ENCODE measurements around the gene GPC1. TPM values are rescaled to one million over a fixed set of nuclear protein-coding genes. Genes with fewer than 3 reads are reported as not detected.
A peak's percentile ranks its signal among the peaks of the same experiment; 100 is the strongest.

GPC1 gene
- total RNA-seq, 4 donors from 2014 or later: 112 to 188 (median 180) TPM

DNA sequence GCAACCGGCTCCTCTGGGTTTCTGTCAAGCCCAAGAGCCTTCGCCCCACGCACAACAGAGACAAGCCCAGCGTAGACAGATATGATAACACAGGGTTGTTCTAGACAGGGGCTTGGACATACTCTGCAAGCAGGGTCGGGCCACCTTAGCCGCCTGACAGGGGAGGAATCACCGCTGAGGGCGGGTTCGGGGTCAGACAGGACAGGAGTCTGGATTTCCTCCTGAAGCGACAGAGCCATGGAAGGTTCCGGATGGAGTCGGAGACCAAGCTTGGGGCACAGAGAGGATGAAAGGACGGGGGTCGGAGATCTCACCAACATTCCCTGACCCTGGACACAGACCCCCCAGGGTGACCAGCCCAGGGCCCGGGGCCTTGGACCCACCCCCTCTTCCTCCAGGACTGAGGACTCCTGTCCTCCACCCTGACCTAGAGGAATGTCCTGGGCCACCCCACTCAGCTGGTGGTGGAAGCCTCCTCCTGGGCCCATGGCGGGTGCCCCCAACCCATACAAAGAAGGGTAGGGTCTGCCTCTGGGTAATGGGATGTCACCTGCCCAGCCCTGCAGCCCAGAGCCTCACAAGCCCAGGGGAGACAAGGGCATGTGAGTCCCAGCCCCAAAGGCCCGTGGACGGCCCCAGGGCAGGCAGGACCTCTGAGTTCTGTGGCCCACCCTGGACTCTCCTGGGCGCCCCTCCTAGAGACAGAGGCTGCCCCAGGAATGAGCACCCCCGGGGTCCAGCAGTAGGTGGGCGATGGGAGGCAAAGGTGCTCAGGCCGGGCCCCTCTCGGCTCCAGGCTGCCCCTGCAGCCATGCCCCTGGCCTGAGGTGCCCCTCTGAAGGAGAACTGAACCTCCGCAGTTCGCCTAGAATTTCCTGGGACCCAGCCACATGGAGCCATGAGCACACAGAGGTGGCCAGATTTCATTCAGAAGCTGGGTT is 44.1 kb upstream of the GPC1 start:
- in situ Hi-C loops (cut with MboI; ENCODE audit: low sequenced_read_pairs in 4 of 4) (no loop called here), intact Hi-C loops (cut with DNase I; ENCODE audit: low total_unique reads) (no loop called here)
- H3K27me3 ChIP-seq: no peaks in the 10 kb centered on the region
- no peak for ATAC-seq
- no peak overlapping the region for H3K4me3 ChIP-seq
- peak overlapping the region in 3 of 4 donors; percentile 28 to 61 (median 59) for H3K27ac ChIP-seq
- H3K4me1 ChIP-seq: peaks cover 23% of the 10 kb centered on the region in 2 donors
- no peaks in the 10 kb centered on the region for H3K9me3 ChIP-seq
- H3K36me3 ChIP-seq: no peaks in the 10 kb centered on the region
- peak; percentile 0 to 10 for DNase-seq
- TF ChIP-seq POLR2A (IDR thresholded peaks at IDR 0.05): no peak
- TF ChIP-seq, protein P1, sequence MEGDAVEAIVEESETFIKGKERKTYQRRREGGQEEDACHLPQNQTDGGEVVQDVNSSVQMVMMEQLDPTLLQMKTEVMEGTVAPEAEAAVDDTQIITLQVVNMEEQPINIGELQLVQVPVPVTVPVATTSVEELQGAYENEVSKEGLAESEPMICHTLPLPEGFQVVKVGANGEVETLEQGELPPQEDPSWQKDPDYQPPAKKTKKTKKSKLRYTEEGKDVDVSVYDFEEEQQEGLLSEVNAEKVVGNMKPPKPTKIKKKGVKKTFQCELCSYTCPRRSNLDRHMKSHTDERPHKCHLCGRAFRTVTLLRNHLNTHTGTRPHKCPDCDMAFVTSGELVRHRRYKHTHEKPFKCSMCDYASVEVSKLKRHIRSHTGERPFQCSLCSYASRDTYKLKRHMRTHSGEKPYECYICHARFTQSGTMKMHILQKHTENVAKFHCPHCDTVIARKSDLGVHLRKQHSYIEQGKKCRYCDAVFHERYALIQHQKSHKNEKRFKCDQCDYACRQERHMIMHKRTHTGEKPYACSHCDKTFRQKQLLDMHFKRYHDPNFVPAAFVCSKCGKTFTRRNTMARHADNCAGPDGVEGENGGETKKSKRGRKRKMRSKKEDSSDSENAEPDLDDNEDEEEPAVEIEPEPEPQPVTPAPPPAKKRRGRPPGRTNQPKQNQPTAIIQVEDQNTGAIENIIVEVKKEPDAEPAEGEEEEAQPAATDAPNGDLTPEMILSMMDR (IDR thresholded peaks at IDR 0.05 in 4 of 5, conservative IDR thresholded peaks at IDR 0.05 in 1 of 5): no peak

DNA sequence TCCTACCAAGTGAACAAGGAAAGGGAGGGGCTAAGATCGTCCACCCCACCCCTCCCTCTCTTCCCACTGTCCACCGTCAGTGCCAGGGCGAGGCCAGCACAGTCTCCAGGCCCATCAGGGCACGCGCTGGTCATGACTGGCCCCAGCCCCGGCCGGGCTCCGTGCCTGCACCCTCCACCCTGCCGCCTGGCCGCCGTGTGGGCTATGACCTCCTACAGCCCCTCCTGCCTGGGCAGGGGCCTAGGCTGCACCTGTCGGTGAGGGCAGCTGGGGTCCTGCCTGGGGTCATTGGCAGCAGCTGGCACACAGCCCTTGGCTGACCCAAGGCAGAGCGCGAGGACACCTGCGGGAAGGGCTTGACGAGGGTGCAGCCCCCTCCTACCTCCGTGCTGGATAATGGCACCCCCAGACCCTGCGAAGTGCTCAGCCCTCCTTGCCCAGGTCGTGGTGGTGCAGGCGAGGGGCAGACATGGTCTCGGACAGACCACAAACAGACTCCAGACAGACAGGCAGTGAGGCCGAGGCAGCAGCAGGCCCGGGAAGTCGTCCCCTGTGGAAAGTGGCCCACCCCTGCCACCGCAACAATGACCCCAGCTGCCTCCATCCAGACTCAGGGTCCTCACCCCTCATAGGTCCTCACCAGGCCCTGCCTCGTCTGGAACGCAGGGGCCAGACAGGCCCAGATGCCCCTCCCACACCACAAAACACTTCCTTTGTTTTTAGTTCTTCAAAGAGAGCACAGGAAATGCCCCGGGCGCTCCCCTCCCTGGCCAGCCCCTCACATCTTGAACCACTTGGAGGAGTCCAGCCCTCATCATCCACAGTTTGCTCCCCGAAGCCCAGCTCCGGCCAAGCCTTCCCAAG is 43.1 kb upstream of the GPC1 start:
- Histone ChIP-seq H3K27ac (peak overlapping the region; percentile 28 to 61 (median 50)), H3K4me3 (no peak overlapping the region), H3K36me3 (no peaks in the 10 kb centered on the region), H3K27me3 (no peaks in the 10 kb centered on the region), H3K9me3 (no peaks in the 10 kb centered on the region), H3K4me1 (peaks cover 14 to 18% of the 10 kb centered on the region in 2 donors)
- DNase-seq (peak in 1 of 2 donors; percentile 76), ATAC-seq (peak; percentile 30 to 59)
- in situ Hi-C loops (cut with MboI; ENCODE audit: low sequenced_read_pairs in 4 of 4) (no loop called here), intact Hi-C loops (cut with DNase I; ENCODE audit: low total_unique reads) (no loop called here)
- no peak for TF ChIP-seq POLR2A (IDR thresholded peaks at IDR 0.05)
- TF ChIP-seq, protein P1 (IDR thresholded peaks at IDR 0.05 in 4 of 5, conservative IDR thresholded peaks at IDR 0.05 in 1 of 5): no peak

DNA sequence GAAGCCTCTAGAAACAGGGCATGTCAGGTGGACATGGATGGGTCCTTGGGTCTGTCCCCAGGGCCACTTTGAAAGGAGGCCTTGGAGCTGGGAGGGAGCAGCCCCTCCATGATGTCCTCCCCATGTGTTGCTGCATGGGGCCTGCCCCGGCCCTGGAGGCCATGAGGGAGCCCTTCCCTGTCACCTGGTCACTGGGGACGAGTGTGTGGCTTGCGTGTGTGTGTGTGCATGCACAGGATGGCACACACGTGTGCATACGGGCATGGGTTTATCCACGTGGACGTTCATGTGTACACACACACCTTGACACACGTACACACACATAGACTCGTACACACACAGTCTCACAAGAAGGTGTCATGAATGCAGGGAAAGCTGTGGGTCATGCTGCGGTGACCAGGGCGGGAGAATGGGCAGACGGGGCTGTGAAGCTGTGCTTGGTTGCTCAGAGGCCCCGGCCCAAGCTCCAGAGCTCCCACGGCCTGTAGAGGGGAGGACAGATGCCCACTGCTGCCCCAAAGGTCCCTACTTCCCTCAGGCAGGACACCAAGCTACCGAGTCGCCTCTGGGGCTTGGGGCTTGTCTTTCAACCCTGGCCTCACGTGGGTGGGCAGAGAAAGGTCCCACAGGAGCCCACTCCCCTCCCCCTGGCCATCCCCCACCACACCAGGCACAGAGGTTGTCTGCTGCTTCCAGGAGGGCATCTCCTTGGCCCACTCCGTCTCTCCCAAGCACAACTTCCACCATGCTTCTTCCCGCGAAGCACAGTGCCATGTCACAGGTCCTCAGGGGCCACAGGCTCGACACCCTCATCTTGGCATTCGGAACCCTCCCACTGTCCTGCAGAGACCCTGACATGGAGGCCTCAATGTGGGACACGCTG is 42.3 kb upstream of the GPC1 start:
- DNase-seq (no peak), ATAC-seq (no peak)
- TF ChIP-seq POLR2A (IDR thresholded peaks at IDR 0.05): no peak
- H3K27me3 ChIP-seq: no peaks in the 10 kb centered on the region
- no peak overlapping the region for H3K4me3 ChIP-seq
- no peaks in the 10 kb centered on the region for H3K9me3 ChIP-seq
- peaks cover 5 to 10% of the 10 kb centered on the region in 2 donors for H3K4me1 ChIP-seq
- H3K27ac ChIP-seq: peak overlapping the region in 2 of 4 donors; percentile 59 to 61
- H3K36me3 ChIP-seq: no peaks in the 10 kb centered on the region
- intact Hi-C loops (cut with DNase I; ENCODE audit: low total_unique reads) (no loop called here), in situ Hi-C loops (cut with MboI; ENCODE audit: low sequenced_read_pairs in 4 of 4) (no loop called here)

DNA sequence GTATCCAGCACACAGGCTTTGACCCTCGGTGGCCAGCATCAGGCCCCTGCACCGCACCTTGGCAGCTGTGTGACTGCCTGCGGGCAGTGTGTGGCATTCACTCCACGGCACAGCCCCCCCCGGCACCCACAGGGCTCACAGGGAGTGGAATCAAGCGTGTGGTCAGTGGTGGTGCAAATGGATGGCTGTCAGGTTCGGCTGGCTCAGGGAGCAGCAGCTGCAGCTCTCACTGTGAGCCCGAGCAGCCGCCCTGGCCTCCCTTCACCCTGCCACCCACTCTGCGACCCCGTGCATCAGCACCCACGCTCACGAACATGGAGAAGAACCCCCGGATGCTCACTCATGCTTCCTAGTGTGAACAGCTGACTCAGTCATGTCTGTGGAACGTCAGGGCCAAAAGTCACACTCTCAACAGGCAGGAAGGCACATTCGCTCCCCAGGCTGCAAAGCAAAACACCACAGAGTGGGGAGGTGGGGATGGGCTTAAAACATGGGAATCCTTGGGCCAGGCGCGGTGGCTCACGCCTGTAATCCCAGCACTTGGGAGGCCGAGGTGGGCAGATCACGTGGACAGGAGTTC is 41.5 kb upstream of the GPC1 start:
- no peak overlapping the region for H3K27ac ChIP-seq
- intact Hi-C loops (cut with DNase I; ENCODE audit: low total_unique reads): no loop called here
- peaks cover 4 to 10% of the 10 kb centered on the region in 2 donors for H3K4me1 ChIP-seq

More for the DNA sequence above, 41.5 kb upstream of the GPC1 start:
- H3K27me3 ChIP-seq: no peaks in the 10 kb centered on the region
- H3K9me3 ChIP-seq: no peaks in the 10 kb centered on the region
- no peak for DNase-seq
- no peaks in the 10 kb centered on the region for H3K36me3 ChIP-seq
- H3K4me3 ChIP-seq: no peak overlapping the region
- in situ Hi-C loops (cut with MboI; ENCODE audit: low sequenced_read_pairs in 4 of 4): no loop called here
- no peak for TF ChIP-seq POLR2A (IDR thresholded peaks at IDR 0.05)
- TF ChIP-seq, protein P1 (IDR thresholded peaks at IDR 0.05 in 4 of 5, conservative IDR thresholded peaks at IDR 0.05 in 1 of 5): no peak
- ATAC-seq: no peak
